ENCODE data around the gene TBC1D14.

- TF ChIP-seq CTCF (conservative IDR thresholded peaks at IDR 0.05; ENCODE audit: low read depth, low read length), result no peak
- TF ChIP-seq EZH2 (IDR thresholded peaks at IDR 0.05; ENCODE audit: borderline replicate concordance, low read depth, low read length, poor library complexity, severe bottlenecking), result no peak
These were observed 31.1 kb downstream of the TBC1D14 start for GRCh38 chr4:6940744-6941137.
